ENCODE results near the gene VTA1. TPM values are rescaled to one million over a fixed set of nuclear protein-coding genes. Genes with fewer than 3 reads are reported as not detected.

Gene VTA1
- total and polyA plus RNA-seq, 10 donors, result 16.2 to 53.2 (median 30.6) TPM

DNA sequence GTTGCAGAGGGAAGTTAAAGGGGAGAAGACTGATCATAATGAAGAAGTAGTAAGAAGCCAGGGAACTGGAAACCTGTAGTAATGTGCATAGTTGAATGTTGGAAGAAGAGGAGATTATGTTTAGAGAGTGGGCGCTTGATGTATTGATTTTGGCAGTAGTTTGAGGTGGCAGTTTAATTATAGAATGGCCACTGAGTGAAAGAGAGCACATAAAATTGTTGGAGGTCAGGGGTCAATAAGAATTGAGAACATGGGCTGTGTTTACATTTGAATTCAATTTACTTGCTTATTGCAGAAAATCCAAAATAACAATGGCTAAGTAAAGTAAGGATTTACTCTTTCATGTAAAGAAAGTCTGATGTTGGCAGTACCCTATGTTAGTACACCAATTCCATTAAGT is 15.7 kb downstream of the VTA1 start:
- H3K9me3 ChIP-seq, result no peaks in the 10 kb centered on the region
- no peak for TF ChIP-seq POLR2AphosphoS5 (IDR thresholded peaks at IDR 0.05)
- TF ChIP-seq CTCF (IDR thresholded peaks at IDR 0.05 in 8 of 11, conservative IDR thresholded peaks at IDR 0.05 in 3 of 11), result no peak
- TF ChIP-seq POLR2A (IDR thresholded peaks at IDR 0.05), result no peak
- DNase-seq, result no peak
- intact Hi-C loops (cut with DNase I; ENCODE audit: low total_unique reads), result no loop called here
- WGBS, 5 donors, result 89 to 95% (median 93%) methylated on average over 1 of the region's 1 CpG
- H3K4me1 ChIP-seq, result peaks cover 0 to 64% (median 14%) of the 10 kb centered on the region in 6 donors
- H3K4me3 ChIP-seq, result no peak overlapping the region
- H3K27me3 ChIP-seq (replicated peaks in 1 of 7), result no peaks in the 10 kb centered on the region
- no peak overlapping the region for H3K27ac ChIP-seq
- peaks cover 0 to 23% (median 14%) of the 10 kb centered on the region in 6 donors for H3K36me3 ChIP-seq

- Histone ChIP-seq H3K4me3 (no peak overlapping the region), H3K27me3 (replicated peaks in 1 of 7) (no peaks in the 10 kb centered on the region), H3K27ac (no peak overlapping the region), H3K36me3 (peaks cover 0 to 44% (median 31%) of the 10 kb centered on the region in 6 donors), H3K4me1 (peaks cover 0 to 50% (median 12%) of the 10 kb centered on the region in 6 donors), H3K9me3 (no peaks in the 10 kb centered on the region)
- no peak for DNase-seq
- intact Hi-C loops (cut with DNase I; ENCODE audit: low total_unique reads), result no loop called here
- 85 to 95% (median 91%) methylated on average over 4 of the region's 4 CpGs for WGBS, 5 donors
- no peak for TF ChIP-seq POLR2A (IDR thresholded peaks at IDR 0.05)
- TF ChIP-seq CTCF (IDR thresholded peaks at IDR 0.05 in 8 of 11, conservative IDR thresholded peaks at IDR 0.05 in 3 of 11), result no peak
Observed at GRCh38 chr6:142165227-142165626, 18.2 kb downstream of the VTA1 start.

GRCh38 chr6:142167071-142167470 is 20.0 kb downstream of the VTA1 start:
- Histone ChIP-seq H3K4me3 (no peak overlapping the region), H3K36me3 (peaks cover 0 to 61% (median 45%) of the 10 kb centered on the region in 6 donors), H3K27ac (no peak overlapping the region), H3K9me3 (no peaks in the 10 kb centered on the region), H3K27me3 (replicated peaks in 1 of 7) (no peaks in the 10 kb centered on the region), H3K4me1 (peaks cover 0 to 32% (median 8%) of the 10 kb centered on the region in 6 donors)
- no peak for TF ChIP-seq POLR2A (IDR thresholded peaks at IDR 0.05)
- TF ChIP-seq POLR2AphosphoS5 (IDR thresholded peaks at IDR 0.05), result no peak
- no peak for TF ChIP-seq CTCF (IDR thresholded peaks at IDR 0.05 in 8 of 11, conservative IDR thresholded peaks at IDR 0.05 in 3 of 11)
- intact Hi-C loops (cut with DNase I; ENCODE audit: low total_unique reads), result no loop called here
- 84 to 92% (median 88%) methylated on average over 3 of the region's 3 CpGs for WGBS, 5 donors
- no peak for DNase-seq

- peaks cover 0 to 65% (median 49%) of the 10 kb centered on the region in 6 donors for H3K36me3 ChIP-seq
- no peaks in the 10 kb centered on the region for H3K27me3 ChIP-seq (replicated peaks in 1 of 7)
- TF ChIP-seq CTCF (IDR thresholded peaks at IDR 0.05 in 8 of 11, conservative IDR thresholded peaks at IDR 0.05 in 3 of 11), result no peak
- no peak for TF ChIP-seq POLR2A (IDR thresholded peaks at IDR 0.05)
- no peak for TF ChIP-seq POLR2AphosphoS5 (IDR thresholded peaks at IDR 0.05)
- peak overlapping the region in 1 of 8 donors; percentile 8 for H3K27ac ChIP-seq
- H3K4me3 ChIP-seq, result no peak overlapping the region
- intact Hi-C loops (cut with DNase I; ENCODE audit: low total_unique reads), result no loop called here
- peaks cover 0 to 28% (median 6%) of the 10 kb centered on the region in 6 donors for H3K4me1 ChIP-seq
- 75 to 90% (median 85%) methylated on average over 2 of the region's 2 CpGs for WGBS, 5 donors
- no peak for DNase-seq
- H3K9me3 ChIP-seq, result no peaks in the 10 kb centered on the region
Observed at GRCh38 chr6:142167486-142167885, 20.4 kb downstream of the VTA1 start.
